ENCODE results near the gene HOXA3.

HOXA3 gene

DNA sequence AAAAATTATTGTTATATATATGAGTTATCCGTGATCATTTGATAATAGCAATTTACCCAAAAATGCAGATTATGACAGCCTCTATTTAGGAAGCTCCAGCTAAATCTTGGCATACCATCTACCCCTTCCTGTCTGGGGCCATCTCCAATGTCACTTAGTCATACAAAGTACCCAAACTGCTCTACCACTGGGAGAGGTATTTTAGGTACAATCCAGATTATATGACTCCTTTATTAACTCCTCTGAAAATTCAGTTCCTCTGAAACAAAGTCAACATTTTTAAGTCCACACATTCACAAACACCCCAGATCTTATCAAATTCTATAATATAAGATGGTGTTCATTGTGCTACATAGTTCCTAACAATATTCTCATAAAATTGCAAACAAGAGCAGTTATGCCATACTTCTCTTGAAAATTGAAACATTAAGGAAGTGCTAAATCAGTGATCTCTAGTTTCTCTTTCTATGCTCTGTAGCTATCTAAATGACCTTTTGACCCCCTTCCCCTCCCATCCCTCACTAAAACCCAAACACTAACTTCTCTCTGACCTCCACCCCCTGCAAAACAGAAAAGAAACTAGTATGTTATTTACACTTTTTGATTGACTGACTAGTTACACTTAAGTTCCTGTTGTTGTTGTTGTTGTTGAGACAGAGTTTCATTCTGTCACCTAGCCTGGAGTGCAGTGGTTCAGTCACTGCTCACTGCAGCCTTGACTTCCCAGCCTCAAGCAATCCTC lies 73.0 kb downstream of the HOXA3 start:
- no peak for DNase-seq

DNA sequence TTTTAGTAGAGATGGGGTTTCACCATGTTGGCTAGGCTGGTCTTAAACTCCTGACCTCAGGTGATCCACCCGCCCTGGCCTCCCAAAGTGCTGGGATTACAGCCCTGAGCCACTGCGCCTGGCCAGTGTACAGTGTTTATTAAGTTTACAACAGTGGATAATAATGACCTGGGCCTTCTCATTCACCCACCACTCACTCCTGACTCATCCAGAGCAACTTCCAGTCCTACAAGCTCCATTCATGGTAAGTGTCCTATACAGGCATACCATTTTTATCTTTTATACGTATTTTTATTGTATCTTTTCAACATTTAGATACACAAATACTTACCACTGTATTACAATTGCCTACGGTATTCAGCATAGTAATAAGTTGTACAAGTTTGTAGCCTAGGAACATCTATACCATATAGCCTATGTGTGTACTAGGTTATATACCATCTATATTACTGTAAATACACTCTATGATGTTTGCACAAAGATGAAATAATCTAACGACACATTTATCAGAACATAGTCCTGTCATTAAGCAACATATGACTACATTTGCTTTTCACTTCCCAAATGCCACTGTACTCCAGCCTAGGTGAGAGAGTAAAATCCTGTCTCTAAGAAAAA lies 73.7 kb downstream of the HOXA3 start:
- DNase-seq: no peak

DNA sequence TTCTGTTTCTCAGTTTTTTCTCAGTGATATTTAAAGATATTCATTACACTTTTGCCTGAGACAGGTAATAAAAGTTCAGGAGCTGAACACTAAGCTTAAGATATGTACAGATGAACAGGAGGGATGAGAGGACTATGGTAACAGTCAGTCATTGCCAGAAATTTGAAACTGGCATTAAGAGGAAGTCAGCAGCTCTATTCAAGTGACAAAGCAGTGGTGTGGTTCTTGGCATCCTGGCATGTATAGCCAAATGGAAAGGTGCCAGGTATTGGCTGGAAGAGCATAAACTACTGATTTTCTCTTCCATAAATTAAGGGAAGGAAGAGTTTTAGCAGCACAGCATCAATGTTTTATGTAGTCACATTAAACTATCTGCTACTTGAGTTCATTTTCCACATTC lies 79.3 kb downstream of the HOXA3 start:
- no peak for DNase-seq

DNA sequence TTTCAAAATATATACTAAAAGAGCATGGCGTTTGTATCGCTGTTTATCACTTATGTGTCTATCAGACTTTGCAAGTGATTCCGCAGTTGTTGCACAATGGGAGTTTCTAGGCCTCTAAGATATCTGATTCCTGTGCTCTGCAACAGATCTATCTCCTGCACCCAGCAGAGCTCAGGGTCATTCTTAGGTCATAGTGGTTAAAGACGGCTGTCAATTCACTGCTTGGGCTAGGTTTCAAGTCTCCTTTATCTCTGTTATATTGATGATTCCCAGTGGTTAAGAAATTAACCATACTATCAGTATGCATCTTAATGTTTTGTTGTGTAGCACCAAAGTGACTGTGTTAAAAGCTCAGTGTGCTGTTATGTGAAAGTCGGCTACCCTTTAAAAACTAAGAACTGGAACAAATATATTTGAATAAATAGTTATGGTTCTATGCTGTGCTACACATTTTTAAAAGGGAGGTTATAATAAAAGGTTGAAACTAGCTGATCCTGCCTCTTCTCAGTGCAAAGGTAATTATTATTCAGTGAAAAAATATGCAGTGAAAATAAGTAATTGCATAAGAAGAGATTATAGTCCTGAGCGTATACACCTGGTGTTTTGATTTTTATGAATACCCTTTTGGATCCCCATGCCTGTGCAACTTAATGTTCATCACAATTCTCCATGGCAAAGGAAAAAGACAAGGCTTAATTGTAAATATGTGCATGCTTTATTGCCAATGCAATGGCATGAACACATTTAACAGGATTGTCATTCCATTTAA lies 80.6 kb downstream of the HOXA3 start:
- no peak for DNase-seq

DNA sequence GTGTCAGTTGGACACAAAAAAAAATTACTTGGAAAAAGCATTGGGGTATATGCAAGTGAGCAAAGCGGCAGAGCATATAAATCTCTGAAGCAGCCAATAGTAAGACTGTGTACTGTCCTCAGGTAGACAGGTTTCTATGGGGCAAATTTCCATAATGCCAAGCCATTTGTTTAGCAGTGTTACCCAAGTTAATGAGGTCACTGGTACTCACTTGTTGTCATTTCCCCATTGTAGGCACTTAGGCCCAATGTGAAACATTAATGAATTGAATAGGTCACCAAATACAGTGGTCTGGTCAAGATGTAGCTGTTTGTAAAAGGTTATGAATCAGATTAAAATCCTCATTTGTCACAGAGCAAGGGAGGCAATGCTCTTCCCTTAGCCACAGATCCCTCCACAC lies 84.1 kb downstream of the HOXA3 start:
- no peak for DNase-seq

DNA sequence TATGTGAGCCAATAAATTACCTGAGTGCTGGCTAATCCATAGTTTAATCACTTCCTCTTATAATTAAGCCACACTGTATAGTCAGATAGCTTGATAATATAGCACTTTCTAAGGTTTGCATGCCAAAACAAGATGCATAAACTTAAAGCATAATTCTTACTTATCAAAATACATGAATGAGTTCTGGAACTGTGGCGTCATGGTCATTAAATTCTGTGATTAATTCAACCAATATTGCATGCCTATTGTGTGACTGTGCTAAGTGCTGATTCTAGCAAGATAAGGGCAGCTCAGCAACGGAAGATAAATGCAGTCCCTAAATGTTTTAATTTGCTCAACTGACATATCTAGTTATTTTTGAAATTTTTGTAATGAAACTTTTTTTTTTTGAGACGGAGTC lies 86.2 kb downstream of the HOXA3 start:
- DNase-seq: no peak

DNA sequence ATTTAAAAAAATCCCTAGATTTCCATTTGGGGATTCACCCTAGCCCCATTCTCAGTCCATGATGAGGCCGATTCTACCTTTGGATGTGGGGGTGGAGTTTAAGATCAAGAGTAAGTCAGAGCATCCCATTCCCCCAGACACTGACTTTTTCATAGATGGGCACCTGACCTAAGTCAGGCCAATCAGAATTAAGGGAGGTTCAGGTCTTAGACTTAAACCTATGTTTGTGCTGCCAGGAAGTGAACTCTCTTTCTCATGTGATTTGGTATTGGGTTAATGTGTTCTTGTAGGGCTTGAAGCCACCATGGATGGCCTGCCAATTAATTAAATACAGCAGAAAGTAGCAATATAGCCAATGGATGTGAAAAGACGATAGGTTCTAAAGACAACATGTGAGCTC lies 86.7 kb downstream of the HOXA3 start:
- no peak for DNase-seq

DNA sequence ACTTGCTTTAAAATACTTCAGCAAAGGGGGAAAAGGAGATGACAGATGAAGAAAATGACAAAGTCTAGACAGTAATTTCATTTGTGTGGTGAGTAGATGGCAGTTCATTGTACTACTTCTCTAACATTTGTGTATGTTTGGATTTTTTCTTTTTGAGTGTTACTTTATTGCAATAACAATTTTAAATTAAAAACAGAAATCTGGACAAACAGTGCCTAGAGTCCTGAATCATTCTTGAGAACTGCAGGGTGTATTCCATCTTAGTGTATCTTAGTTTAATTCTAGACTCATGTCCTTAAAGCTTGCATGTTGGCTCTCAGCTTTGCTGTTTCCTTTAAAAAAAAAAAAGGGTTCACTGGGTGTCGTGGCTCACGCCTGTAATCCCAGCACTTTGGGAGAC lies 87.7 kb downstream of the HOXA3 start:
- no peak for DNase-seq

DNA sequence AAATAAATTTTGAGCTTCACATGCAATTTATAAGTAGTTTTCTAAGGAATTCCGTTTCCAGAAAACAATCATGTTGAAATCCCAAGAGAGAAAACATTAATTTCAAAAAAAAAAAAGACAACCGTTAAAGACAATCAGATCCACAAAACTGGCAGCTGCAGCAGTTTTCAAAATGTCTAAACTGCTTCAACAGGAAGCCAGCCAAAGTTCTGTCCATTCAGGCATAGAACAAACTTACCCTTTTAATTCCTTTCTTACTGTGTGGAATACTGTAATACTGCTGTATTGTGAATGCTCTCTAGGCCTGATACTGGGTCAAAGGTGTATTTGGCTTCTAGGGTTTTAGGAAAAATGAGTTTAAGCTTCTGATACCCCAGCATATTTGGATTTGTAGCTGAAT lies 88.2 kb downstream of the HOXA3 start:
- DNase-seq: no peak

DNA sequence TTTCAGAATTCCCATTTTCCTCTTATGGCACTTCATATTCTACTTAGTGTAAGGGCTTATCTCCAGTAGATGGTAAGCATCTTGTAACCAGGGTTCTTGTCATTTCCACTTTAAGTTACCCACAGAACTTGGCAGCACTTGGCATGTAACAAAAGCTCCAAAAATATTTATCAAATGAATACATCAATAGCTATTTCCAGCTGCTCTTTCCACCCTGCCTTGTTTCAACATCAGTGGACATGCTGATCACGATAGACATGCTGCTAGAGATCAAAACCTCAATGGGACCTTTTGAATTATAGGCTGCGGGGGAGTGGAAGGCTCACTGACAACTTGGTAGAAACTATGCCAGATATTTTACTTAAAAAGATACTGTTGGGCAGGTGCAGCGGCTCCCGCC lies 89.4 kb downstream of the HOXA3 start:
- no peak for DNase-seq

All from NCI-H1436 treated with DMSO at 0.1 percent for 48 hours (cell line).